ENCODE measurements around the gene CCNQ.

- peak; percentile 38 for TF ChIP-seq CTCF (IDR thresholded peaks at IDR 0.05; ENCODE audit: low read depth, low read length, poor library complexity, severe bottlenecking)
- no peak for TF ChIP-seq EZH2phosphoT487 (IDR thresholded peaks at IDR 0.05; ENCODE audit: borderline replicate concordance, low read length)
These were observed 37.1 kb upstream of the CCNQ start for GRCh38 chrX:153635788-153636668.

All from DOHH2 (cell line).